DND-41 (cell line): ENCODE data around the gene NOS1AP.

Experiments
- CTCF ChIP-seq: IDR thresholded peaks from 2 replicates; pipeline ENCODE4 v1.5.1; 2012; ENCODE audit warnings: borderline replicate concordance, low read length, moderate library complexity, mild to moderate bottlenecking; ENCODE audit not compliant: poor library complexity, severe bottlenecking; ENCODE audit errors: extremely low read depth
- EZH2 ChIP-seq: IDR thresholded peaks from 3 replicates; pipeline ENCODE4 v1.6.1; 2012; ENCODE audit warnings: borderline replicate concordance, low read depth, mild to moderate bottlenecking, moderate library complexity, low read length, inconsistent platforms; ENCODE audit not compliant: severe bottlenecking

- TF ChIP-seq CTCF (no peak), EZH2 (no peak)
Observed at GRCh38 chr1:162374406-162374805, 304.9 kb downstream of the NOS1AP start.
